Fibroblast of skin of abdomen (primary cell): Measurements from ENCODE around the gene FBXW12.

ENCODE experiments used
- DNase-seq: peaks from one replicate; pipeline ENCODE4 v3.0.0-alpha.2; 2013

The FBXW12 gene

DNA sequence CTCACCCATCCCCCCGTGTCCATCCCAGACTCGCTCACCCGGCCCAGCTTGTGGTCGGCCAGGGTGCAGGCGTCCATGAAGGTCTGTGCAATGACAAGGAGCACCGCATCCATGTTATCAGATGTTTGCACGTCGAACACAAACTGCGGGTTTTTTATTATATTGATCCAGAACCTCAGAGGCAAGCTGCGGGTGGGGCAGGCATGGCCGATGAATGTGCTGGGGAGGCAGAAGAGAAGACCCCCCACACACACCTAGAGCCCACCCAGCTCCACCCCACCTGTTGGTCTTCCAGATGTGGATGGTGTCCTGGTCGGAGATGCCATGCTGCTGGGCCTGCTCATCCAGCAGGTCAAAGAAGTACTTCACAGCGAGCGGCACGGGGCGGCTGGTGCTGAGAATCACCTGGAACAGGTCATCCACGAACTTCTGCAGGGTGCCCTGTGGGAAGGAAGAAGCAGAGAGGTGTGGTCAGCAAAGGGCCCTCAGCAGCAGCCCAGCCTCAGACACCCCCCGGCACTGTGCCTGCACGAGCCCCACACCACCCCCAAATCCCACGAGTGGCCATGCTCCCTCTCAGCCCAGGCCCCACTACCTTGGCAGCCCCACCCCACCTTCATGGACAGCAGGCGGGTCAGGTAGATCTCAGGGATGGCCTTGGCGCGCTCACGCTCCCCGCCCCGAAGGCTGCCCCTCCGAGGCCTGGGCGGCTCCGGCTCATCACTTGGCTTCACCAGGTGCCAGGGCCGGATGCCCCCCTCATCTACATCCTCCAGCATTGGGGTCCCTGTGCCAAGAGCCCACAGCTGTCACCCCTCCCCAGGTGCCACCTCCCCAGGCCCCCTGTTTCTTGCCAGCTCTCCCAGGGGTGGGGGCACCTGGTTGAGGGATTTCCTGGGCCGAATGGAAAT lies 37.5 kb downstream of the FBXW12 start:
- DNase-seq = no peak

DNA sequence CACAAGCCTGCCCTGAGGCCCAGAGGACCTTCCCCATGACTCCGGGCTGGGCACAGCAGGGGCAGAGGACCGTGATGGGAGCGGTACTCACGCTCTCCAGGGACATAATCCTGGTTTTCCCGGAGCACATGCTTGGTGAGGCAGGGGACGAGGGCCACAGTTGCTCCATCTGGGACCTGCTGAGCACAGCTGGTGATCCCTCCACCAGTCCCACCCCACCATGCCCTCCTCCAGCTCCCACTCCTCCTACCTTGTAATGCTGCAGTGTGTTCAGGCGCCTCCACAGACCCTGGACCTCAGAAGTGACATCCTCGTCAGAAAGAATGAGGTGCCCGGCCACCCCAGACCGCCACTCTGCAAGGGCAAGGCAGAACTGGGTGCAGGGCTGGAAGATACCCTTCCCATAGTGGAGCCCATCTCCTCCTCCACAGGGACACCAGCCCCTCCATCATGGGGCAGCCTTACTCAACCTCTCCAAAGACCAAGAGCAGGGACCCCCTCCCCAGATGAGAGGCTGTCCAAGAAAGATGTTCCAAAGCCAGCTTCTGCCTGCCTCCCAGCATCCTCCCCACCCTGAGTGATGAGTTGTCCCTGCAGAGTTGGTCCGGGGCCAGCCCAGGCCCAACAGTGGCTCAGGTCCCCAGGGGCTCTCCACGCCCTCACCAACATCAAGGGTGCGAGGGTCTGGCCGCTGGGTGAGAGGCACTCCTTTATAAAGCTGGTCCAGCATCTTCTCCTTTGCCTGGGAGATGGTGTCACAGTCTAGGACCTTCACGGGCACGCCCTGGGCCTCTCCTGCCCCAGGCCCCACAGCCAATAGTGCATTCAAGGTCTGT lies 38.4 kb downstream of the FBXW12 start:
- no peak for DNase-seq

- no peak for DNase-seq
Measured at GRCh38 chr3:48411041-48411588, 39.1 kb downstream of the FBXW12 start.

DNA sequence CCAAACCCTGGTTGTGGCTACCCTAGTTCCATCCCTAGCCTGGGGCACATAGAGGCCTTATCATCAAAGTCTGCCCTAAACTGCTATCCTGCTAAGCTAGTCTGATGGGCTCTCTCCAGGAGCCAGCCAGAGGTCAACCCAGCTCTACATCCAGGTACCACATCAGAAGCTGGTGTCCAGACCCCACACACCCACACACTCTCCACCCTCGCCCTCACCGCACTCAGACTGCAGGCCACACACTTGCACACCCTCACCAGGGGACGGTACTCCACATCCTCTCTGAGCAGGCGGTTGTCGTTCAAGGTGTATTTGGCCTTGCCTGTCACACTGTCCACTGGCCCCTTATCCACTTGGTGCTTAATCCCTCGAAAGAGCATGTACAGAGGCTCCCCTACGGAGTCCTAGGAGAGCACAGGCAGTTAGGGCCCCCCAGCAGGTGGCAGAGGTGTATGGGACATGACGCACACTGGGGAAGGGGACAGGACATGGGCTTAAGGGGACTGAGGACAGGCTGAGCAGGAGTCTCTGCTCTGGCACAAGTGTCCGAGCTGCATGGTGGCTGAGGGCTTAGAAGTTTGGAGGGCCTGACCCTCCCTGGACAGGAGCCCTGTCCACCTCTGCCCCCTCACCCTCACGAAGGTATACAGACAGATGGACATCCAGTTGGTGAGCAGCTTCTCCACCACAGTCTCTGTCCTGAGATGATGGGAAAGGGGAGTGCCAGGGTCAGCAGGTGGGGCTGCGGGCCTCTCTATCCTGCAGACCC lies 39.8 kb downstream of the FBXW12 start:
- DNase-seq = no peak

GRCh38 chr3:48412375-48413001 lies 40.5 kb downstream of the FBXW12 start:
- no peak for DNase-seq

GRCh38 chr3:48413086-48413485 lies 41.1 kb downstream of the FBXW12 start:
- no peak for DNase-seq

DNA sequence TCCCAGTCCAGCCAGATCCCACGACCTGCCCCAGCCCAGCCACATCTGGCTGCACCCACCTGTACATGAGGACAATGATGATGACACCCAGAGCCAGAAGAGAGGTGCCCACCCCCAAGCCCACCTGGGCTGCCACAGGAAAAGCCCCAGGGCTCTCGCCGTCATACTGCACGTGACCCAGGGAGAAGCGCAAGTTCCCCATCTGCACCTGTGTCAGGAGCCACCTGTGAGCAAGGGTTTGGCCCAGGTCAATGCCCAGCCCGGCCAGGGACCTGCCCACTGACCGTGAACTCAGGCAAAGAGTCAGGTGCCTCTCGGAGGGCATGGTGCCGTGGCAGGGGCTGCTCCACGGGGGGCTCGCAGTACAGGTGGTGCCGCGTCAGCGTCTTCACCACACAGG lies 41.6 kb downstream of the FBXW12 start:
- DNase-seq = no peak

- DNase-seq = no peak
Measured at GRCh38 chr3:48414376-48415250, 42.6 kb downstream of the FBXW12 start.

- no peak for DNase-seq
Measured at GRCh38 chr3:48415251-48415953, 43.4 kb downstream of the FBXW12 start.

DNA sequence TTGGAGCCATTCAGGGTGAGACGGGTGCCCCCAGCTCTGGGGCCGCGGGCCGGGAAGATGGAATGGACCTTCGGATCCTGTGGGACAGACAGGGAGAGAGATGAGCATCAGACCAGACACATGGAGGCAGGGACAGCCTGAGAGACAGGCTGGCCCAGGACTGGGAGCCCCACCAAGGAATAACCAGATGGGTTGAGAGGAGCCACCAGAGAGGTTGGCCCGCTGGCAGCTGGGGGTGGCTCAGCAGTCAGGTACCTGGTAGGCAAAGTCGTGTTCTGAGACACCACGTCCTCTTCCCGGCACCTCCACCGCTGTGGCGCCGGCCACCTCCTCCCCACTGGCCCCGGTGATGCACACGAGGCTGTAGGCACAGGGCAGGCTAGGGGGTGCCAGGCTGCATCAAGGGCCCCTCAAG lies 44.1 kb downstream of the FBXW12 start:
- no peak for DNase-seq

DNA sequence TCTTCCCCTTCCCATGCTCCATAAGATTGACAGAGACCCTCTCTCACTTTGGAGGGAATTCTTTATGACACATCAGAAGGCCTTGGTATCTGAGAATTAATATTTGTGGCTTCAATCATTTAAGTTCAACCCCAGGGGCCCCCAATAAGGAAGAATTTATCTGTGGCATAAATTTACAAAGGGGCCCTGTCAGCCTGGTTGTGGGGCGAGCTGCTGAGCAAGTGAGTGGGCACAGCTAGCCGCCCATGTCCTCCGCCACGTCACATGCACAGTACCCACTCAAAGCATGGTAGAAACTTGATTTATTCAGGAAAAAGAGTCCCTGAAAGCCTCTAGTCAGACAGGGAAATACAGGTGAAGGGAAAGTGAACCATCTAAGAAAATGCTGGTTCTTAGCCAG lies 44.5 kb downstream of the FBXW12 start:
- no peak for DNase-seq

GRCh38 chr3:48417529-48418108 lies 45.6 kb downstream of the FBXW12 start:
- DNase-seq = no peak

GRCh38 chr3:48418140-48418539 lies 46.1 kb downstream of the FBXW12 start:
- no peak for DNase-seq

GRCh38 chr3:48418651-48419050 lies 46.6 kb downstream of the FBXW12 start:
- no peak for DNase-seq

DNA sequence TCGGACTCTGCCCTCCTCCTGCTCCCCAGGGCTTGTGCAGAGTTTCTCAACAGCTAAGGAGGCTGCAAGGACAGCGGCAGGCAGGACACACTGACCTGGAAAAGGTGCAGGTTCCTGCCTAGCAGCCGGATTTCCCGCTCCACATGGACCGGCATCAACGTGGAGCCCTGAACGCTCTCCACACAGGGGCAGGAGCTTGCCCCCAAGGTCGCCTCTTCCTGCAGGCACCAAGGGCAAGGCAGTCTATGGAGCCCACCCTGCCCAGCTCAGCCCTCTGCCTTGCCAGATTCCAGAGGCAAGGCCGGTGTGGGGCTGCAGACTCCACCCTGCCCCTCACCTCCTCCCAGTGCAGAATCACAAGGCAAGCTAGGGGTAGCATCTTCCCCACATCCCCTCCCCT lies 47.1 kb downstream of the FBXW12 start:
- no peak for DNase-seq

DNA sequence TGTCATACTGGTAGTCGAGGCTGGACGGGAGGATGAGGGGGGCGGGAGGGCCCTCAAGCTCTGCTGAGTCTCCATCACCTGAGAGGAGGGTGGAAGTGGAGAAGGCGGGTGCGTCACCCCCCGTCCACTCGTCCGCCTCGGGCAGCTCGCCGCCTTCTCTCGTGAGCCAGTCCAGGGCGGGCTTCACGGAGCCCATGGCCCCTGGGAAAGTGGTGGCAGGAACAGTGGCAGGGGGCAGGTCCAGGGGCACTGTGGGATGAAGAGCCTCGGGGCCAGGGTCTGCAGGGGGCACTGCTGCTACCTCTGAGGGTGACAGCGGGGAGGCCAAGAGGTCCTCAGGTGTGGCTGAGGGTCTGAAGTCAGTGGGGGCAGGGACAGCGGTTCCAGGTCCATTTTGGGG lies 47.6 kb downstream of the FBXW12 start:
- no peak for DNase-seq

- DNase-seq = no peak
Measured at GRCh38 chr3:48420561-48420960, 48.5 kb downstream of the FBXW12 start.

DNA sequence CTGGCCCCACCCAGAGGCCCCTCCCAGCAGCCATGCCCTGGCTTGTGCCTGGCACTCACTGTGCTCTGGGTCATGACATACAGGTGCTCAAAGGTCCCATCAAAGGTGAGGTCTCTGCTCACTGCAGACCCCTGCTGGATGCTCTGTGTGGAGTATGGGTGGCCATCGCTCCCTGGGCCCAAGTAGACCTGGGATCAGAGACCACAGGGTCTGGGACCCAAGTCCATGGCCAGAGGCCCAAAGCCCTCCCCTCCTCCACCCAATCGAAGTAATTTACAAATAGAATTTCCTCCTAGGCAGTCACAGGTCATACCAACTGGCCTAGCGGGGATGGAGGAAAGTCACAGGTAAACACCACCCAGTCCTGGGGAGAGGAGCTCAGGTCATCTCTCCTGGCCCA lies 50.3 kb downstream of the FBXW12 start:
- no peak for DNase-seq

GRCh38 chr3:48422681-48423080 lies 50.7 kb downstream of the FBXW12 start:
- DNase-seq = no peak
